ENCODE measurements around the gene PACRG. TPM values are rescaled to one million over a fixed set of nuclear protein-coding genes. Genes with fewer than 3 reads are reported as not detected.

Gene PACRG
- total RNA-seq, 1 donor from 2014 or later: 2.9 TPM

- DNase-seq (ENCODE audit: low read depth): no peak
Measured at GRCh38 chr6:163169521-163169920, 441.7 kb downstream of the PACRG start.

DNA sequence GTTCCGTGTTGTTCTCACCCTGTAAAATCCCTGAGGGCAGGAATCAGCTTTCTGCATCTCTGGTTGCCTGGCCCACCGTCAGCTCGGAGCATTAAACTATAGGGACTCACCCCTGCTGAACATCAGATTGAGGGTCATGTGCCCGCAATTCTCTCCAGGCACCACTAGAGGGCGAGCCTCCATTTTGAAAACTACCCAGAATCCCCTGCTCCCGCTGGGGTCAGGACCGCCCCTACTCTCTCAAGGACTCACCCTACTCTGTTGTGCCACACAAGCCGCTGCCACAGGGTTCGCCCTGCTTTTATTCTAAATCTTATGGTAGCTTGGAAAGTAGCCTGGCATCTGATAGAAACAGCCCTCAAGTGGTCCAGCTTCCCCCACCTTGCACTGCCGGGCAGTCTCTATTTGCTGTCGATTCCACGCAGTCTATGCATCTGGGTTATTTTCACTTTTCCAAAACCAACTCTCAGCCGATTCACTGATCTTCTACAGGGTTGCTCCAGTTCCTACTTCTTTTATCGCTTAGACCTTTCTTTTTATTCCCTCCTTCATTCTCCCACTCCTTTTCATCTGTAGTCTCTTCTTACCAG, 442.6 kb downstream of the PACRG start:
- DNase-seq (ENCODE audit: low read depth): no peak

DNA sequence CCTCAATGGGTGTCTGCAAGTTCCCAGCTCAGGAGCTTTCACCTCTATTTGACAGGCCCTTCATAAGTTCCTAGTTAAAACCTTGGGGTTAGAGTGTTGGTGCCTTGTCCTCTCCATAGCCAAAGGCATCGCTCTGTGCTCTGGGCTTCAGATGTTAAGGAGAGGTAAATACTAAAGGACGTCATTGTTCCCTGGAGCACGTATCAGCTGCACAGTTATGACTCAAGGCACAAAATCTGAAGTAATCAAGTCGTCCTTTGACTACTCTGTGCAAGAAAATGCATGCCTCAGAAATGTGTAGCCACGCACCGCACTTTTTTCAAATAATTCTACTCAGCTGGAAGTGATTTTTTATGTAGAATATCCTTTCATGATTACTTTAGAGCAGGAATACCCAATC, 446.0 kb downstream of the PACRG start:
- DNase-seq (ENCODE audit: low read depth): no peak

- no peak for DNase-seq (ENCODE audit: low read depth)
Measured at GRCh38 chr6:163175301-163175700, 447.5 kb downstream of the PACRG start.

GRCh38 chr6:163176097-163176496, 448.3 kb downstream of the PACRG start:
- DNase-seq (ENCODE audit: low read depth): no peak

GRCh38 chr6:163177007-163177406, 449.2 kb downstream of the PACRG start:
- no peak for DNase-seq (ENCODE audit: low read depth)

GRCh38 chr6:163177892-163178420, 450.2 kb downstream of the PACRG start:
- no peak for DNase-seq (ENCODE audit: low read depth)

DNA sequence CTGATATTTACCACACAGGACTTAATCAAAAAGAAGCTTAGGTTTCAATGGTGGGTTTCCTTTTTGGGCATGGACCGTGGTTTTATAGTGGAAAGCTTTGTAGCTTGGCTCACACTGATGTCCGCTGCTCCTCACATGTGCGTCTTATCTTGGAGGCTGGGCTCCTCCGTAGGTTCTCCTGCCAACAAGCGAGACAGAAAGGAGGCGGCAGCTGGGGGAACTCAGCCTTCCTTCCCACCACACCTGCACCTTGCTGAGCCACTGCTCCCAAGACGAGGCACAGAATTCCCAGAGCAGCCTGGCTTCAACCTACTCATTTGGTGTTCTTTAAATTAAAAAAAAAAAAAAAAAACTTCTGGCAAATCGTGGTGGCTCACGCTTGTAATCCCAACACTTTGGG, 451.3 kb downstream of the PACRG start:
- DNase-seq (ENCODE audit: low read depth): peak; percentile 16

DNA sequence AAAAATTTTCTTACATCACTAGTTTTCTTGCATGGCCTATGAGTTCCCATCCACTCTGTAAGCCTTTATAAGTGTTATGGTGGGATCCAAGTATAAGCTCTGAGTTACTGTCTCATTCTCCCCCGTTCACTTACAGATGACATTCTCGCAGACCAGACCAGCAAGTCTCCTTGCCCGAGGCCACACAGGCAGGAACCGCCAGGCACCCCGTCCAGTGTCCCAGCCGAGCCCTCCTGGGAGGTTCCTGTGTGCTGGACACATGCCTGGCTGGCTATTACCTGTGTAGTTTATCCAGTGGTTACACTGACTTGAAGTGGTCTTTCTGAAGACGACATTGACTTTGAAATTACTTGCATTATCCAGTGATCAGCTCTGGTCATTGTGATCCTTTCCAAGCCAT, 451.9 kb downstream of the PACRG start:
- no peak for DNase-seq (ENCODE audit: low read depth)

DNA sequence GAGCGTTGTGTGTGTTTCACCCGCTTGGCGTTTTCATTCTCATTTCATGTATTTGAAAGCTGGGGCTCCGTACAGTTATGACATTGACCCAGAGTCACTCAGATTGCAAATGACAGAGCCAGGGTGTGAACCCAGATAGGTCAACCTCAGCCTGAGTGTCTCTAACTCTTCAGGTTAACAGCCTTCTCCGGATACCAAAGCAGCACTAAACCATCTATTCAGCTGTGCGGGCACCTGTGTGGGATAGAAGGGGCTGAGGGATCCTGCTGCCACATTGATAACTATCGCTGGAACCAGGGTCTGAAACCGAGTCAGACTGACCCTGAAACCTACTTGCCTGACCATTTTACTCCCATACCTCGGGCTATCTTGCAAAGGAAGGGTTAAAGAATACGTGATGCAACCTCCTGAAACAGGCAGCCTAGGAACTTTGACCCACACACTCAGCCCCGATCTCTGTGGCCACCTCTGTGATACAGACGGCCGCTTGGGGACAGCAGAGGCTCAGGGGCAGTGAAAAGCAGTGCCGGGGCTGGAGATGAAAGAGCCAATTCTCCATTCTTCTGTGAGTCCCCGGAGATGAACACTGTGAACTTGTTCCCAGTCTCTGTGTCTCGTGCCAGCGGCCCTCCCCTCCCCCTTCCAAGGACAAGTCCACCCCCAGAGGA, 453.2 kb downstream of the PACRG start:
- DNase-seq (ENCODE audit: low read depth): peak; percentile 76

GRCh38 chr6:163181666-163182180, 453.9 kb downstream of the PACRG start:
- DNase-seq (ENCODE audit: low read depth): no peak

GRCh38 chr6:163182696-163183095, 454.9 kb downstream of the PACRG start:
- DNase-seq (ENCODE audit: low read depth): no peak

DNA sequence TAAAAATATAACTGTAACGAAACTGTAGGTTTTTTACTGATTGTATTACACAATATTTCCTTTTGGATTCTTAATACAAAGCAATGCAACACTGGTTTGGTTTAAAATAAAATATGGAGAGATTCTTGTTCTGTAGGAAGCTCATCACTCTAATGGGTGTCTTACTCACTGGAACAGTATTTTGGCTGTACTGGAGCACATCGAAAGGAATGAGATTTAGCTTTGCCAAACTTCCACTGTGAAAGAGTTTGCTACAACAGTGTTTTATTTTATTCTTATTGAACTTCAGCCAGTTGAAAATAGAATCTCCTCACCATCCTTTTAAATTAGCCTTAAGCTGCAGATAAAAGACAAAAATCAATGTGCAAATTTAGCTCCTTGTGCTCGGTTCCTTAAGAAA, 456.0 kb downstream of the PACRG start:
- no peak for DNase-seq (ENCODE audit: low read depth)

GRCh38 chr6:163185744-163186143, 458.0 kb downstream of the PACRG start:
- DNase-seq (ENCODE audit: low read depth): no peak

GRCh38 chr6:163186527-163186926, 458.8 kb downstream of the PACRG start:
- no peak for DNase-seq (ENCODE audit: low read depth)

DNA sequence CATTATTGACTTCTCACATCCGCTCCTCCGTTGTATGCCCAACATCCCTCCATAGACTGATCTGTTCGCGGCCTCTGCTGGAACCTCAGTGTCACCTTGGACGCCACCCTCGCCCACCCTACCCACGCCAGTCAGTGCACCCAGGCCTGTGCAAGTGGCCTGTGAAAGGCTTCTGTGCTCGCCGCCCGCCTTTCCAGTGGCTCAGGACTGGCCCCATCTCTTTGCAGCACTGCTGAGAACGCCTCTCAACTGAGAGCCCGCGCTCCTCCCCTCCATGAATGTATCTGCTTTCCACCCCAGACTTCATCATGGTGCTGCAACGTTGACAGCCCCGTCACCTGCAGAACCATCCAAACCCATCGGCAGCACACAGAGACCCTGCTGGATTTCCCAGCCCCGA, 459.4 kb downstream of the PACRG start:
- DNase-seq (ENCODE audit: low read depth): no peak

- no peak for DNase-seq (ENCODE audit: low read depth)
Measured at GRCh38 chr6:163187606-163188005, 459.8 kb downstream of the PACRG start.

DNA sequence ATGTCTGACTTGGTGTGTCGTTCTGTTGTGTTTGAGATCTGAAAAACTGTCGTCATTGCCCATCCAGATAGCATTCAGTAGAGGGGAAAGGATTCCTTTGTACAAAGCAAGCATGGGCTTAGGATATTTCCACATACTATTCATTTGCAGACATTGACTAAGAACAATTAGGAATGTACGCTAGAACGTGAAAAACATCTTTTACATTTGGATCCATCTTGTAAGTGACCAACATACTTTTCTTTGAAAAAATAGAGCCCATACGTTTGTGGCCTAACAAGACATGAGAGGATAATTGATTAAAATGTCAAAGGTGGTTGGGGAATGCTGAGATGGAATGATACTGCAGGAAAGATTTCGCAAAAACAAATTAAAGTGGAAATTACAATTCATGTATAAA, 461.0 kb downstream of the PACRG start:
- DNase-seq (ENCODE audit: low read depth): no peak

DNA sequence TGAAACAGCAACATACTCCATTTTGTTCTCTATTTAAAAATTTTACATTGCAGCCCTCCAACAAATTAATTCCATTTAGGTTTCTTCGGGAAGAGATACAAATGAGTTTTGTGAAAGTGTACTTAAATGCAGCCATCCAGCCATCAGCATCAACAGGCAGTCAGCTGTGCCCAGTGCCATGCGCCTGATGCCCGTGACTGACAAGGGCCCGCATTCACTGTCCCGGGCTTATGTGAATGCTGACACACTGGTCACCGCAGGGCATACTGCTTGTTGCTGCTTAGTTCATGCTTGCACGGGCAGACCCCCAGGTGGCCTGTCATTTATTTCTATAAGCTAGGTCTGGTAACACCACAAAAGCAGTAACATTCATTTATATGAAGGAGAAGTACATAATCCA, 461.8 kb downstream of the PACRG start:
- no peak for DNase-seq (ENCODE audit: low read depth)

DNA sequence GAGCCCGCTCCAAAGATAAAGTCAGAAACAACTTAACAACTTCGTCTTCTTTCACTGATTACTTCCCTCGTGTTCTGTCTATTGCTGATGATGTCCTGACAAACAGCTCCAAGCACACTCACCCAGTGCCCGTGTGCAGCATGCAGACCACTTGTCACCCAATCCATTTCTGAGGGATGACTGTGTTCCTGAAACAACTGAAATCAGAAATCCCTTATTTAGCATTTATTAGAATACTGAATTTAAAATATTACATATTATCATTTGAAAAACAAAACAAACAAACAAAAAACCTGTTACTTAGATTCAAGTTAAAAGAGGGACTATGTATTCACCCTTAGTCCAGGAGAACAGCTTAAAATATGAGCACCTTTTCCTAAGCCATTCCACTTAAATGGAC, 463.0 kb downstream of the PACRG start:
- no peak for DNase-seq (ENCODE audit: low read depth)

DNA sequence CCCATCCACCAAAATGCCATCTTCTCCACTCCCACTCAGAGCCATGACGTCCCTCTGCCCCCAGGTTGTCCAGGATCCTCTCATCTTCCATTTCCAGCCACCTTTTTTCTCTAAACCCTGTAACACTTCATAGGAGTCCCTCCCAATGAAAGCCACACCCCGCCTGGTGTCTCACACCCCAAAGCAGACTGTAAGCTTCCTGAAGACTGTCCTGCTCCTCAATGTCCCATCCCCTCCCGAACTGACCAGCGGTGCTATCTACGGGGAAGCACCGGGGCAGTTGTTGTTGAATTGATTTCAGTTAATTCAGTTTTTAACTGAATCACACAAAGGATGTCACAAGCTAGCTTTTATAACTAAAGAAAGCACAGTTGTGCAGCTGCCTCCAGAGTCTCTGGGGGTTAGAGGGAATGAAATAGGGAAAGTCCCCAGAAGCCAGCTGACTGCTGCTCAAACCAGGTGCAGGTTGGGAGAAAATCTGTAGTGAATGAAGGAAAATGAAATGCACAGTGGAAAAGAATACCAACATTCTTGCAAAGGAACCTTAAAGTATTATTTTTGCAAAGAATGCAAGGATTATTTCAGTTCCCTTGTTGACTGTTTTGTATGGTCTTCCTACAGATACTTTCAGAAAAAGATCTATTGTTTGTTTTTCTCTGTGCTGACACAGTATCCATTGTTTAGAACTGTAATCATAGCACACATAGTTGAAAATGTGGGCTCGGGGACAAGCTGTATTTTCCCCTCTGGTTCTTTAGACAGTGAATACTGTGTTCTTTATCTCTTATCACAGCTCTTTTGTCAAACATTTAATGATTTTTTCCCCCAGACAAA, 464.1 kb downstream of the PACRG start:
- DNase-seq (ENCODE audit: low read depth): peak; percentile 60

DNA sequence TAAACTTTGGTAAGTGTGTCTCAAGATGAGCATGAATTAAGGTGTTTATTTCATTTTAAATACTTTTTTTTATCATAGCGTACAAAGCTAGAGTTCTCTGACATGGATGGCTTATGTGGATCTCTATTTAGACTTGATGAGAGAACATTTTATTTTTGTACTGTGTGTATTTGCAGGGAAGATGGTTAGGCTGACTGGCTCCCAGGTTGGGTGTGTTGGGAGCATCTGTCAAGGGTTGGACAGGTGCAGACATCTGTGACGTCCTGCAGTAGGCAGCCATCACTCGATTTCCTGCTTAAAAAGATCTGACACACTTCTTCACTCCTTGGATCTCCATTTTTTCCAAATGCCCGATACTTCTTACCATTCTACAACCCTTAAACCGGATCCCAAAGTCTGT, 464.8 kb downstream of the PACRG start:
- DNase-seq (ENCODE audit: low read depth): peak; percentile 79
